ENCODE measurements around the gene S100B. TPM values are rescaled to one million over a fixed set of nuclear protein-coding genes. Genes with fewer than 3 reads are reported as not detected.

The S100B gene
- total RNA-seq, 1 experiment from 2014 or later: not detected

- CTCF ChIA-PET: no interaction called here
- H3K36me3 Mint-ChIP-seq (ENCODE audit: insufficient read depth, unreplicated experiment): no peaks in the 10 kb centered on the region
- no peak overlapping the region for H3K27ac Mint-ChIP-seq (ENCODE audit: unreplicated experiment)
- no TSS peak for BruUV-seq (replicated peaks)
- H3K4me1 Mint-ChIP-seq (ENCODE audit: low read depth, unreplicated experiment): no peaks in the 10 kb centered on the region
- H3K27me3 Mint-ChIP-seq (ENCODE audit: insufficient read depth, unreplicated experiment): peaks cover 5% of the 10 kb centered on the region
- peaks cover 4% of the 10 kb centered on the region; the same call in 1 of the 2 replicates for H3K9me3 ChIP-seq
- no peaks in the 10 kb centered on the region for H3K9me3 Mint-ChIP-seq (ENCODE audit: unreplicated experiment)
- POLR2A ChIA-PET: no interaction called here
- intact Hi-C loops (cut with micrococcal nuclease; ENCODE audit: unreplicated experiment): no loop called here
- no peak overlapping the region for H3K4me3 Mint-ChIP-seq (ENCODE audit: unreplicated experiment)
- TF ChIP-seq CTCF (IDR thresholded peaks at IDR 0.05; ENCODE audit: insufficient read depth in 1 of 2, low read depth in 1 of 2, low read length in 1 of 2, severe bottlenecking in 1 of 2, unreplicated experiment in 1 of 2): no peak
- H3K27me3 ChIP-seq (replicated peaks; ENCODE audit: control insufficient read depth, insufficient read depth, low read length): no peaks in the 10 kb centered on the region
- H3K4me3 ChIP-seq (ENCODE audit: low read depth, low read length): no peak overlapping the region
- no peaks in the 10 kb centered on the region for H3K4me1 ChIP-seq
- DNase-seq: no peak
- no peaks in the 10 kb centered on the region for H3K36me3 ChIP-seq (ENCODE audit: control insufficient read depth, insufficient read depth, low read length)
Measured at GRCh38 chr21:46625759-46626158, 20.9 kb upstream of the S100B start.

- no peak for TF ChIP-seq CTCF (IDR thresholded peaks at IDR 0.05; ENCODE audit: insufficient read depth in 1 of 2, low read depth in 1 of 2, low read length in 1 of 2, severe bottlenecking in 1 of 2, unreplicated experiment in 1 of 2)
- H3K27me3 Mint-ChIP-seq (ENCODE audit: insufficient read depth, unreplicated experiment): no peaks in the 10 kb centered on the region
- H3K27me3 ChIP-seq (replicated peaks; ENCODE audit: control insufficient read depth, insufficient read depth, low read length): no peaks in the 10 kb centered on the region
- ChIA-PET POLR2A (no interaction called here), CTCF (no interaction called here)
- peaks cover 9% of the 10 kb centered on the region for H3K9me3 Mint-ChIP-seq (ENCODE audit: unreplicated experiment)
- H3K27ac Mint-ChIP-seq (ENCODE audit: unreplicated experiment): no peak overlapping the region
- DNase-seq: no peak
- H3K9me3 ChIP-seq: peaks cover 4% of the 10 kb centered on the region; the same call in 1 of the 2 replicates
- H3K4me1 ChIP-seq: no peaks in the 10 kb centered on the region
- H3K36me3 Mint-ChIP-seq (ENCODE audit: insufficient read depth, unreplicated experiment): no peaks in the 10 kb centered on the region
- no peak overlapping the region for H3K4me3 ChIP-seq (ENCODE audit: low read depth, low read length)
- intact Hi-C loops (cut with micrococcal nuclease; ENCODE audit: unreplicated experiment): no loop called here
- H3K4me3 Mint-ChIP-seq (ENCODE audit: unreplicated experiment): no peak overlapping the region
- no TSS peak for BruUV-seq (replicated peaks)
- peaks cover 9% of the 10 kb centered on the region for H3K4me1 Mint-ChIP-seq (ENCODE audit: low read depth, unreplicated experiment)
- H3K36me3 ChIP-seq (ENCODE audit: control insufficient read depth, insufficient read depth, low read length): no peaks in the 10 kb centered on the region
Measured at GRCh38 chr21:46624050-46624449, 19.2 kb upstream of the S100B start.

- Mint-ChIP-seq H3K36me3 (ENCODE audit: insufficient read depth, unreplicated experiment) (no peaks in the 10 kb centered on the region), H3K27me3 (ENCODE audit: insufficient read depth, unreplicated experiment) (no peaks in the 10 kb centered on the region), H3K27ac (ENCODE audit: unreplicated experiment) (no peak overlapping the region), H3K4me3 (ENCODE audit: unreplicated experiment) (no peak overlapping the region), H3K4me1 (ENCODE audit: low read depth, unreplicated experiment) (peaks cover 9% of the 10 kb centered on the region), H3K9me3 (ENCODE audit: unreplicated experiment) (peaks cover 10% of the 10 kb centered on the region)
- Histone ChIP-seq H3K9me3 (peaks cover 4% of the 10 kb centered on the region; the same call in 1 of the 2 replicates), H3K4me1 (no peaks in the 10 kb centered on the region), H3K27me3 (replicated peaks; ENCODE audit: control insufficient read depth, insufficient read depth, low read length) (no peaks in the 10 kb centered on the region), H3K36me3 (ENCODE audit: control insufficient read depth, insufficient read depth, low read length) (no peaks in the 10 kb centered on the region), H3K4me3 (ENCODE audit: low read depth, low read length) (no peak overlapping the region)
- no peak for TF ChIP-seq CTCF (IDR thresholded peaks at IDR 0.05; ENCODE audit: insufficient read depth in 1 of 2, low read depth in 1 of 2, low read length in 1 of 2, severe bottlenecking in 1 of 2, unreplicated experiment in 1 of 2)
- BruUV-seq (replicated peaks): no TSS peak
- ChIA-PET POLR2A (no interaction called here), CTCF (no interaction called here)
- intact Hi-C loops (cut with micrococcal nuclease; ENCODE audit: unreplicated experiment): no loop called here
- no peak for DNase-seq
Measured at GRCh38 chr21:46622226-46622625, 17.3 kb upstream of the S100B start.

Measured in Caco-2 (cell line).